ENCODE measurements around the gene NOB1.

Gene NOB1

GRCh38 chr16:69799611-69800031 is 44.9 kb upstream of the NOB1 start:
- no peak for ATAC-seq
- no peak for TF ChIP-seq BACH2 (CRISPR knock-in tag; IDR thresholded peaks at IDR 0.05; ENCODE audit: borderline replicate concordance)
- TF ChIP-seq SNAI2 (CRISPR knock-in tag; IDR thresholded peaks at IDR 0.05): no peak
- no peak for TF ChIP-seq ZFP30 (CRISPR knock-in tag; IDR thresholded peaks at IDR 0.05)
- no peak for TF ChIP-seq OSR1 (CRISPR knock-in tag; IDR thresholded peaks at IDR 0.05)
- no peak for TF ChIP-seq ARNTL (CRISPR knock-in tag; IDR thresholded peaks at IDR 0.05; ENCODE audit: borderline replicate concordance, low read depth)
- no peak for TF ChIP-seq CSDC2 (CRISPR knock-in tag; IDR thresholded peaks at IDR 0.05)
- no peak for TF ChIP-seq ZNF8 (CRISPR knock-in tag; IDR thresholded peaks at IDR 0.05)
- TF ChIP-seq CREB5 (CRISPR knock-in tag; IDR thresholded peaks at IDR 0.05; ENCODE audit: low read depth): no peak
- no peak for TF ChIP-seq RARB (CRISPR knock-in tag; IDR thresholded peaks at IDR 0.05)
- no peak for TF ChIP-seq ZFP3 (CRISPR knock-in tag; IDR thresholded peaks at IDR 0.05)
- TF ChIP-seq CSRNP3 (CRISPR knock-in tag; IDR thresholded peaks at IDR 0.05): no peak

- ATAC-seq: no peak
- TF ChIP-seq PPARA (CRISPR knock-in tag; IDR thresholded peaks at IDR 0.05; ENCODE audit: borderline replicate concordance) (no peak), ZFP30 (CRISPR knock-in tag; IDR thresholded peaks at IDR 0.05) (no peak), ISL1 (CRISPR knock-in tag; IDR thresholded peaks at IDR 0.05) (no peak), TOX (CRISPR knock-in tag; IDR thresholded peaks at IDR 0.05; ENCODE audit: borderline replicate concordance) (no peak), RARB (CRISPR knock-in tag; IDR thresholded peaks at IDR 0.05) (no peak), ZNF565 (CRISPR knock-in tag; conservative IDR thresholded peaks at IDR 0.05; ENCODE audit: low read depth) (no peak), CSRNP3 (CRISPR knock-in tag; IDR thresholded peaks at IDR 0.05) (no peak), ZNF70 (CRISPR knock-in tag; IDR thresholded peaks at IDR 0.05) (no peak)
Measured at GRCh38 chr16:69798466-69798865, 43.7 kb upstream of the NOB1 start.

- ATAC-seq: peak; percentile 94
- TF ChIP-seq CSDC2 (CRISPR knock-in tag; IDR thresholded peaks at IDR 0.05): no peak
- no peak for TF ChIP-seq SNAI2 (CRISPR knock-in tag; IDR thresholded peaks at IDR 0.05)
- no peak for TF ChIP-seq ZNF70 (CRISPR knock-in tag; IDR thresholded peaks at IDR 0.05)
Measured at GRCh38 chr16:69796285-69797118, 41.8 kb upstream of the NOB1 start.

GRCh38 chr16:69794486-69794885 is 39.8 kb upstream of the NOB1 start:
- no peak for ATAC-seq
- no peak for TF ChIP-seq TCF4 (CRISPR knock-in tag; IDR thresholded peaks at IDR 0.05; ENCODE audit: borderline replicate concordance)
- no peak for TF ChIP-seq SNAI2 (CRISPR knock-in tag; IDR thresholded peaks at IDR 0.05)
- no peak for TF ChIP-seq PPARA (CRISPR knock-in tag; IDR thresholded peaks at IDR 0.05; ENCODE audit: borderline replicate concordance)
- no peak for TF ChIP-seq ZNF8 (CRISPR knock-in tag; IDR thresholded peaks at IDR 0.05)
- no peak for TF ChIP-seq POU6F1 (CRISPR knock-in tag; IDR thresholded peaks at IDR 0.05; ENCODE audit: borderline replicate concordance, low read depth)
- no peak for TF ChIP-seq ZNF565 (CRISPR knock-in tag; conservative IDR thresholded peaks at IDR 0.05; ENCODE audit: low read depth)
- no peak for TF ChIP-seq TOX (CRISPR knock-in tag; IDR thresholded peaks at IDR 0.05; ENCODE audit: borderline replicate concordance)
- TF ChIP-seq ISL1 (CRISPR knock-in tag; IDR thresholded peaks at IDR 0.05): no peak
- TF ChIP-seq CREB5 (CRISPR knock-in tag; IDR thresholded peaks at IDR 0.05; ENCODE audit: low read depth): no peak
- TF ChIP-seq ZNF70 (CRISPR knock-in tag; IDR thresholded peaks at IDR 0.05): no peak
- no peak for TF ChIP-seq BACH2 (CRISPR knock-in tag; IDR thresholded peaks at IDR 0.05; ENCODE audit: borderline replicate concordance)

Measured in SK-N-SH treated with all-trans-retinoic acid at 6 μM for 48 hours (cell line).